Fibroblast of the aortic adventitia (primary cell): ENCODE data around the gene TEKT3. TPM values are rescaled to one million over a fixed set of nuclear protein-coding genes. Genes with fewer than 3 reads are reported as not detected.
A peak's percentile ranks its signal among the peaks of the same experiment; 100 is the strongest.

Experiments
- DNase-seq: peaks from one replicate; pipeline ENCODE4 v3.0.0-alpha.2; 2010; ENCODE audit warnings: low read depth
- H3K4me3 ChIP-seq: 2 replicates; pipeline ENCODE4 v1.5.1; 2011; ENCODE audit warnings: low read depth, mild to moderate bottlenecking, control low read depth, low read length, moderate library complexity
- total RNA-seq: library from RNA; depleted of rRNA; stranded (reverse); fragments of >200 nt; gene quantifications from 2 replicates; pipeline ENCODE4 v1.2.3, GENCODE V29; 2012; ENCODE audit warnings: low replicate concordance
- TF ChIP-seq, protein P1 (sequence below): IDR thresholded peaks from 2 replicates; pipeline ENCODE4 v1.5.1; 2011; ENCODE audit warnings: mild to moderate bottlenecking, low read length, control low read depth, inconsistent platforms; ENCODE audit not compliant: insufficient read depth

TEKT3 gene
- total RNA-seq, 1 donor, result 0.63 TPM

DNA sequence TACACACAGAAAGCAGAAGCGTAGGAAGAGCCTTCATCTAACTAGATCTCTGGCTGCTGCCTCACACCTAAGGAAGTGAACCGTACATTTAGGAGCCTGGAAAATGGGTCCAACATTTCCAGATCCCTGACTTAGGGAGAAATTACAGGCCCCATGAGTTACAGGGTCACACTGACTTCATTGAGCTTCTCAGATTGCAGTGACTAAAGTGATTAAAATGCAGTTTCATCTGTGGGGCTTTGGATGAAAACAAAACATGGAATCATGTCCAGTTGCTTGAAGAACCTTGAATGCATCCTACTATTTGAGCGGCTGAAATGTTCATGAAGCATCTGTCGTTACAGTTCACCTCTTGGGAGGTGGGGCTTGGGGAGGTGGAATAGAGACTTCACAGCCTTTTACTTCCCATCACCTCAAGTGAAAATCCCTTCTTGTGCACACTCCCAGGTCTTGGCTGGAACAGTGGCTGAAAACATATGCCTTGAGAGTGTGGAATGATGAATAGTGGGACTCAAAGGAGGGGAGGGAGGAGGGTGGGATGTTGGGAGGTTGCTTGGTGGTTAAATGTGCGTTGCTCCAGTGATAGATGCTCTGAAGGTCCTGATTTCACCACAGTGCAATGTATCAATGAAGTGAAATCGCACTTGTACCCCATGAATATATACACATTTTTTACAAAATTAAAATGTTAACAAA, 19.7 kb downstream of the TEKT3 start:
- DNase-seq, result peak; percentile 45

DNA sequence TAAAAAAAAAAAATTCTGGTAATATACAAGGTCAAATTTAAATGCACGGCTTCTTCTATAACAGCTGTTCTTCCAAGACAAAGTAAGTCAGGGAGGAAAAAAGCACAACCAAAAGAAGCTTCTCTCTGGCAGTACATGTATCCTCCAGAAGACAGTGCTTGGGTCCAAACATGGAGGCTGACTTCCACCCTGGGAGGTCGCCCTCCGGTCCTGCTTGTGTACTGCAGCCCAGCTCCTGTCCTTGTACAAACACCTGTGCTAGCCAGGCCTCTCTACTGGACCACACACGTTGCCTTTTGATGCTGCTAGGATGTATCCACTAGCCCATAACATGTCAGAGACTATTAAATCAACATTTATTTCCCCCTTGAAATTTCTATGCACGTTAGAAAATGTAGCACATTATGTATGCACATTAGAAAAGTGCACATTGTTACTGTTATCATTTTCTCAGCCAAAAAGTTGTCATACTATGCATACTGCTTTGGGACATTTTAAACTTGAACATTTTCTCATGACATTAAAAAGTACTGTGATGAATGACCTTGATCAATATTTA, 21.9 kb downstream of the TEKT3 start:
- H3K4me3 ChIP-seq, result no peak overlapping the region
- TF ChIP-seq, protein P1, sequence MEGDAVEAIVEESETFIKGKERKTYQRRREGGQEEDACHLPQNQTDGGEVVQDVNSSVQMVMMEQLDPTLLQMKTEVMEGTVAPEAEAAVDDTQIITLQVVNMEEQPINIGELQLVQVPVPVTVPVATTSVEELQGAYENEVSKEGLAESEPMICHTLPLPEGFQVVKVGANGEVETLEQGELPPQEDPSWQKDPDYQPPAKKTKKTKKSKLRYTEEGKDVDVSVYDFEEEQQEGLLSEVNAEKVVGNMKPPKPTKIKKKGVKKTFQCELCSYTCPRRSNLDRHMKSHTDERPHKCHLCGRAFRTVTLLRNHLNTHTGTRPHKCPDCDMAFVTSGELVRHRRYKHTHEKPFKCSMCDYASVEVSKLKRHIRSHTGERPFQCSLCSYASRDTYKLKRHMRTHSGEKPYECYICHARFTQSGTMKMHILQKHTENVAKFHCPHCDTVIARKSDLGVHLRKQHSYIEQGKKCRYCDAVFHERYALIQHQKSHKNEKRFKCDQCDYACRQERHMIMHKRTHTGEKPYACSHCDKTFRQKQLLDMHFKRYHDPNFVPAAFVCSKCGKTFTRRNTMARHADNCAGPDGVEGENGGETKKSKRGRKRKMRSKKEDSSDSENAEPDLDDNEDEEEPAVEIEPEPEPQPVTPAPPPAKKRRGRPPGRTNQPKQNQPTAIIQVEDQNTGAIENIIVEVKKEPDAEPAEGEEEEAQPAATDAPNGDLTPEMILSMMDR, result no peak
- no peak for DNase-seq

More for the DNA sequence above, 19.7 kb downstream of the TEKT3 start:
- H3K4me3 ChIP-seq, result no peak overlapping the region
- TF ChIP-seq, protein P1, result no peak

- DNase-seq, result no peak
- TF ChIP-seq, protein P1, result no peak
- H3K4me3 ChIP-seq, result no peak overlapping the region
Measured at GRCh38 chr17:15311996-15312395, 29.4 kb downstream of the TEKT3 start.

DNA sequence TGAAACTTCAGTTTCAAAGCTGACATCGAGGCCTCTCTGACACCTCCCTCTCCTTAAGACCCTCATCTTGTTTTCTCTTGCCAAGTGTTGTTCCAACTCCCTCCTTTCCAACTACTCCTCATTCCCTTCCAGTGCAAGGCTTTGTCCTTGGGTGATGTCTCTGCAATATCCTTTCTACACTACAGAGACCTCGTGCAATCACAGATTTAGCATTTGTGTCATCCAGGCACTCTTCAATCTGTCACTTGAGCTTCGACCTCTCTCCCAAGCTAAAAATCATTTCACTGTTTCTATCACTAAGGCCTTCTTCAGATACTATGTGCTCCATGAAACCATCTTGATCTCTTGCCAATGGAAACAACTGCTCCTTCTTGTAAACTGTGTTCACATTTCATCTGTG, 31.6 kb downstream of the TEKT3 start:
- TF ChIP-seq, protein P1, result no peak
- no peak overlapping the region for H3K4me3 ChIP-seq
- DNase-seq, result no peak

GRCh38 chr17:15309236-15309635, 32.2 kb downstream of the TEKT3 start:
- H3K4me3 ChIP-seq, result no peak overlapping the region
- no peak for DNase-seq
- TF ChIP-seq, protein P1, result no peak

DNA sequence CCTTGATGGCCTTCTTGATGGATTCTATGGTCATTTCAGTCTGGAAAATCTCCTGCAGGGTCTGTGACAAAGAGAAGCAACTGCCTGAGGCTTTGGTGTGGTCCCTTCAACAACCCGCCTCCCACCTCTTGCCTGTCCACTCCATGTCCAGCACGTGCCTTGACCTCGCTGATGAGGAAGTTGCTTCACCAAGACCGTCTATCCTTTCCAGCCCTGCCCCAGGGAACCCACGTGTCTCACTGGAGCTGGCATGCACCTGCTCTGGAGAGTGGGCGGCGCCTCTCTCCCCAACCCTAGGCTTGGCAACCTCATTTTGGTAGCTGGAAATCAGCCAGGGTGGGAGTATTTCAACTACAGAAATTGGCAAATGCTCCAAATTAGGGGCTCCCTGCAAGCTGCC, 32.6 kb downstream of the TEKT3 start:
- DNase-seq, result no peak
- TF ChIP-seq, protein P1, result no peak
- no peak overlapping the region for H3K4me3 ChIP-seq
